Measurements from ENCODE around the gene MAPKAPK5.

MAPKAPK5 gene

DNA sequence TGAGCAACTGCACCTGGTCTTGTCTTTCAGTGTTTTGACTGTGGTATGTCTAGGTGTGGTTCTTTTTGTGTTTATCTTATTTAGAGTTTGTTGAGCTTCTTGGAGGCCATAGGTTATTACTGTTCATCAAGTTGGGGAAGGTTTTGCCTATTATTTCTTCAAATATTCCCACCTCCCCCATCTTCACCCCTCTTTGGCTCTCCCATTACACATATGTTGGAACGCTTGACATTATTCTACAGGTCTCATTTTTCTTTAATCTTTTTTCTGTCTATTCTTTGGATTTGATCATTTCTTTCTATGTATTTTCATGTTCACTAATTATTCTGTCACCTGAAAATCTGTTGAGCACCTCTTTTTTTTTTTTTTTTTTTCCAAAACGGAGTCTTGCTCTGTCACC, 16.2 kb downstream of the MAPKAPK5 start:
- Histone ChIP-seq H3K4me3 (ENCODE audit: low read length) (no peak overlapping the region), H3K4me1 (ENCODE audit: control insufficient read depth, insufficient read depth, low read length) (no peaks in the 10 kb centered on the region; the same call in 1 of the 2 replicates), H3K9me3 (ENCODE audit: control insufficient read depth, insufficient read depth, low read length) (no peaks in the 10 kb centered on the region), H3K27me3 (ENCODE audit: control insufficient read depth, insufficient read depth, low read length) (no peaks in the 10 kb centered on the region), H3K36me3 (ENCODE audit: control insufficient read depth, insufficient read depth, low read length) (no peaks in the 10 kb centered on the region), H3K27ac (ENCODE audit: low read length) (no peak overlapping the region)
- no peak for DNase-seq (ENCODE audit: low read depth, low spot score)
- WGBS (ENCODE audit: insufficient coverage, insufficient read length): no CpG with 5 or more reads among the region's 2 CpGs

DNA sequence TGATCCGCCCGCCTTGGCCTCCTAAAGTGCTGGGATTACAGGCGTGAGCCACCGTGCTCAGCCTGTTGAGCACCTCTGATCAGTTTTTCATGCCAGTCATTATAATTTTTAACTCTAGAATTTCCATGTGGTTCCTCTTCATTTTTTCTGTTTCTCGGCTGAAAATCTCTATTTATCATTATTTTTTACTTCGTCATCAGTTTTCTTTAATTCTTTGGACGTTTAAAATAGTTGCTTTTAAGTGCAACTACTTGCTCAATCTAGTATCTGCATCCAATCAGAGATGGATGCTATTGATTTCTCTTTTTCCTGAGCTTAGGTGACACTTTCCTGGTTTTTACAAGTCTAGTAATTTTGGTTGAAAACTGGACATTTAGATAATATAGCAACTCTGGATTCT, 16.8 kb downstream of the MAPKAPK5 start:
- H3K4me3 ChIP-seq (ENCODE audit: low read length): no peak overlapping the region
- H3K27me3 ChIP-seq (ENCODE audit: control insufficient read depth, insufficient read depth, low read length): no peaks in the 10 kb centered on the region
- 100% methylated on average over 2 of the region's 7 CpGs for WGBS (ENCODE audit: insufficient coverage, insufficient read length)
- no peaks in the 10 kb centered on the region; the same call in 1 of the 2 replicates for H3K4me1 ChIP-seq (ENCODE audit: control insufficient read depth, insufficient read depth, low read length)
- no peaks in the 10 kb centered on the region for H3K9me3 ChIP-seq (ENCODE audit: control insufficient read depth, insufficient read depth, low read length)
- H3K27ac ChIP-seq (ENCODE audit: low read length): no peak overlapping the region
- H3K36me3 ChIP-seq (ENCODE audit: control insufficient read depth, insufficient read depth, low read length): no peaks in the 10 kb centered on the region
- no peak for DNase-seq (ENCODE audit: low read depth, low spot score)

DNA sequence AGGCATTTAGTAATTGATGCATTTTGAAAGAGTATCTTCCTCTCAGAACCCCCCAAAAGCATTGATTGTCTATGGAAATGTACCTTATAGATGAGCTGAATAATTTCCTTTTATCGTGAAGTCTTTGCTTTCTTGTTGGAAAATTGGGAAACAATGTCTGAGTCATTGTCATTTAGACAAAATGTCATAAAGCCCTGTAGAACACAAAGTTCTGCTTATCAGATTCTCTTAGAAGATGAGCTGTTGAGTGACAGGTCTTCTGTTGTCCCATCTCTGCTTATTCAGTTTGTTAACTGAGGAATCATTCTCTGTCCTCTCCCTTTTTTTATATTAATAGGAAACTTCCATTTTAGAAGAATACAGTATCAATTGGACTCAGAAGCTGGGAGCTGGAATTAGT, 22.9 kb downstream of the MAPKAPK5 start:
- H3K4me3 ChIP-seq (ENCODE audit: low read length): no peak overlapping the region
- DNase-seq (ENCODE audit: low read depth, low spot score): no peak
- peaks cover 5% of the 10 kb centered on the region; the same call in 1 of the 2 replicates for H3K4me1 ChIP-seq (ENCODE audit: control insufficient read depth, insufficient read depth, low read length)
- H3K27me3 ChIP-seq (ENCODE audit: control insufficient read depth, insufficient read depth, low read length): no peaks in the 10 kb centered on the region
- no CpG with 5 or more reads among the region's 1 CpG for WGBS (ENCODE audit: insufficient coverage, insufficient read length)
- no peaks in the 10 kb centered on the region for H3K9me3 ChIP-seq (ENCODE audit: control insufficient read depth, insufficient read depth, low read length)
- no peak overlapping the region for H3K27ac ChIP-seq (ENCODE audit: low read length)
- no peaks in the 10 kb centered on the region; the same call in 1 of the 2 replicates for H3K36me3 ChIP-seq (ENCODE audit: control insufficient read depth, insufficient read depth, low read length)

GRCh38 chr12:111867531-111867930, 25.5 kb downstream of the MAPKAPK5 start:
- DNase-seq (ENCODE audit: low read depth, low spot score): no peak
- H3K27me3 ChIP-seq (ENCODE audit: control insufficient read depth, insufficient read depth, low read length): no peaks in the 10 kb centered on the region
- H3K27ac ChIP-seq (ENCODE audit: low read length): peak overlapping the region; percentile 87
- no peak overlapping the region for H3K4me3 ChIP-seq (ENCODE audit: low read length)
- no peaks in the 10 kb centered on the region for H3K9me3 ChIP-seq (ENCODE audit: control insufficient read depth, insufficient read depth, low read length)
- H3K36me3 ChIP-seq (ENCODE audit: control insufficient read depth, insufficient read depth, low read length): peaks cover 6% of the 10 kb centered on the region; the same call in 1 of the 2 replicates
- H3K4me1 ChIP-seq (ENCODE audit: control insufficient read depth, insufficient read depth, low read length): peaks cover 5% of the 10 kb centered on the region; the same call in 1 of the 2 replicates
- no CpG with 5 or more reads among the region's 2 CpGs for WGBS (ENCODE audit: insufficient coverage, insufficient read length)

GRCh38 chr12:111868676-111869588, 26.9 kb downstream of the MAPKAPK5 start:
- Histone ChIP-seq H3K27ac (ENCODE audit: low read length) (no peak overlapping the region), H3K36me3 (ENCODE audit: control insufficient read depth, insufficient read depth, low read length) (peaks cover 6% of the 10 kb centered on the region; the same call in 1 of the 2 replicates), H3K4me3 (ENCODE audit: low read length) (no peak overlapping the region), H3K27me3 (ENCODE audit: control insufficient read depth, insufficient read depth, low read length) (no peaks in the 10 kb centered on the region), H3K9me3 (ENCODE audit: control insufficient read depth, insufficient read depth, low read length) (no peaks in the 10 kb centered on the region), H3K4me1 (ENCODE audit: control insufficient read depth, insufficient read depth, low read length) (peaks cover 5% of the 10 kb centered on the region; the same call in 1 of the 2 replicates)
- peak; percentile 61 for DNase-seq (ENCODE audit: low read depth, low spot score)
- WGBS (ENCODE audit: insufficient coverage, insufficient read length): no CpG with 5 or more reads among the region's 2 CpGs

- Histone ChIP-seq H3K4me1 (ENCODE audit: control insufficient read depth, insufficient read depth, low read length) (peaks cover 5% of the 10 kb centered on the region; the same call in 1 of the 2 replicates), H3K27ac (ENCODE audit: low read length) (no peak overlapping the region), H3K27me3 (ENCODE audit: control insufficient read depth, insufficient read depth, low read length) (no peaks in the 10 kb centered on the region), H3K9me3 (ENCODE audit: control insufficient read depth, insufficient read depth, low read length) (no peaks in the 10 kb centered on the region), H3K36me3 (ENCODE audit: control insufficient read depth, insufficient read depth, low read length) (peaks cover 6% of the 10 kb centered on the region; the same call in 1 of the 2 replicates), H3K4me3 (ENCODE audit: low read length) (no peak overlapping the region)
- no peak for DNase-seq (ENCODE audit: low read depth, low spot score)
- no CpG with 5 or more reads among the region's 1 CpG for WGBS (ENCODE audit: insufficient coverage, insufficient read length)
Observed at GRCh38 chr12:111869671-111870070, 27.6 kb downstream of the MAPKAPK5 start.

DNA sequence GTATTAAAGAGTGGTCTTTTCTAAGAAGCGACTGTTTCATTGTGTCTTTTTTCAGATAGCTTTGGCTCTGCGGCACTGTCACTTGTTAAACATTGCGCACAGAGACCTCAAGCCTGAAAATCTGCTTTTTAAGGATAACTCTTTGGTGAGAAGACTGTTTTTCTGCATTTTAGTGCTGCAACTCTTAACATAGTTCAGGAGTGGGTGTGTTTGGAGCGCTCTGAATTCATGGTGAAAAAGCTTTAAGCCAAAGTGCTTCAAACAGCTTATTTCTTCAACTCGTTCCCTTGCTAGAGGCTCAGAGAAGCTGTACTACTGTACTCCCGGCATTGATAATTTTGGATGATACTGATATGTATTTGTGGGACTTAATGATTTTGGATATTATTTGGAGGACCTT, 28.2 kb downstream of the MAPKAPK5 start:
- Histone ChIP-seq H3K27me3 (ENCODE audit: control insufficient read depth, insufficient read depth, low read length) (no peaks in the 10 kb centered on the region), H3K4me3 (ENCODE audit: low read length) (no peak overlapping the region), H3K27ac (ENCODE audit: low read length) (no peak overlapping the region), H3K36me3 (ENCODE audit: control insufficient read depth, insufficient read depth, low read length) (peaks cover 6% of the 10 kb centered on the region; the same call in 1 of the 2 replicates), H3K4me1 (ENCODE audit: control insufficient read depth, insufficient read depth, low read length) (peaks cover 5% of the 10 kb centered on the region; the same call in 1 of the 2 replicates), H3K9me3 (ENCODE audit: control insufficient read depth, insufficient read depth, low read length) (no peaks in the 10 kb centered on the region)
- no peak for DNase-seq (ENCODE audit: low read depth, low spot score)
- no CpG with 5 or more reads among the region's 6 CpGs for WGBS (ENCODE audit: insufficient coverage, insufficient read length)

DNA sequence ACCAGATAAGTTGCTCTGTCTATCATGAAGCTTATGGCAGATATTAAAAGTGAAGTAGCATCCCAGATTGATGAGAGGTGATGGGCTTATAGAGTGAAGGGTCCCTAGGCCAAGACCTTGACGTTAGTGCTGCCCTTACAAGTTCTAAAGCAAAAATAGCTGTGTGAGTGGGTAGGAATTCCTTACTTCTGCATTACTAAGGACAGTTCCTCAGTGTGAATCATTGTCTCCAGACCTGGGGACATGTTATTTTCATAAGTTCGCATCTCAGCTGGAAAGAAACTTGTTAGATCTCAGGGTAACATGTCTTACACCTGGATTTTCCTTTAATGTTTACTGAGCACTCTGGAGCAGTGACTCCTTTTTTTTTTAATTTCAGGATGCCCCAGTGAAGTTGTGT, 28.7 kb downstream of the MAPKAPK5 start:
- no peak for DNase-seq (ENCODE audit: low read depth, low spot score)
- Histone ChIP-seq H3K4me1 (ENCODE audit: control insufficient read depth, insufficient read depth, low read length) (peaks cover 5% of the 10 kb centered on the region; the same call in 1 of the 2 replicates), H3K9me3 (ENCODE audit: control insufficient read depth, insufficient read depth, low read length) (no peaks in the 10 kb centered on the region), H3K4me3 (ENCODE audit: low read length) (no peak overlapping the region), H3K27ac (ENCODE audit: low read length) (no peak overlapping the region), H3K36me3 (ENCODE audit: control insufficient read depth, insufficient read depth, low read length) (peaks cover 6% of the 10 kb centered on the region; the same call in 1 of the 2 replicates), H3K27me3 (ENCODE audit: control insufficient read depth, insufficient read depth, low read length) (no peaks in the 10 kb centered on the region)
- no CpG with 5 or more reads among the region's 2 CpGs for WGBS (ENCODE audit: insufficient coverage, insufficient read length)

DNA sequence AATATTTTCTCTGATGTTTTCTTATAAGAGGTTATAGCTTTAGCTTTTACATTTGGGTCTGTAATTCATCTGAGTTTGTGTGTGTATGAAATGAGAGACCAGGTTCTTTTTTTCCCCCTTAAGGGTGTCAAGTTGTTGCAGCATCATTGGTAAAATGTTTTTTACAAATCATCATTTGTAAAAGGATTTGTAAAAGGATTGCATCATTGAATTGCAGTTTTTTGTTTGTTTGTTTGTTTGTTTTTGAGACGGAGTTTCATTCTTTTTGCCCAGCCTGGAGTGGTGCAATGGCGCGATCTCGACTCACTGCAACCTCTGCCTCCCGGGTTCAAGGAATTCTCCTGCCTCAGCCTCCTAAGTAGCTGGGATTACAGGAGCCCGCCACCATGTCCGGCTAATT, 31.1 kb downstream of the MAPKAPK5 start:
- no CpG with 5 or more reads among the region's 7 CpGs for WGBS (ENCODE audit: insufficient coverage, insufficient read length)
- H3K9me3 ChIP-seq (ENCODE audit: control insufficient read depth, insufficient read depth, low read length): no peaks in the 10 kb centered on the region
- H3K27me3 ChIP-seq (ENCODE audit: control insufficient read depth, insufficient read depth, low read length): no peaks in the 10 kb centered on the region
- H3K4me1 ChIP-seq (ENCODE audit: control insufficient read depth, insufficient read depth, low read length): 0 out of 2 replicates have a peak, but pooled peaks cover 1% of the 10 kb centered on the region
- no peak for DNase-seq (ENCODE audit: low read depth, low spot score)
- H3K27ac ChIP-seq (ENCODE audit: low read length): no peak overlapping the region
- peaks cover 6% of the 10 kb centered on the region; the same call in 1 of the 2 replicates for H3K36me3 ChIP-seq (ENCODE audit: control insufficient read depth, insufficient read depth, low read length)
- no peak overlapping the region for H3K4me3 ChIP-seq (ENCODE audit: low read length)

- Histone ChIP-seq H3K4me1 (ENCODE audit: control insufficient read depth, insufficient read depth, low read length) (no peaks in the 10 kb centered on the region), H3K27me3 (ENCODE audit: control insufficient read depth, insufficient read depth, low read length) (no peaks in the 10 kb centered on the region), H3K9me3 (ENCODE audit: control insufficient read depth, insufficient read depth, low read length) (no peaks in the 10 kb centered on the region), H3K27ac (ENCODE audit: low read length) (no peak overlapping the region), H3K4me3 (ENCODE audit: low read length) (no peak overlapping the region), H3K36me3 (ENCODE audit: control insufficient read depth, insufficient read depth, low read length) (peaks cover 25% of the 10 kb centered on the region; the same call in 1 of the 2 replicates)
- DNase-seq (ENCODE audit: low read depth, low spot score): no peak
- no CpG with 5 or more reads among the region's 1 CpG for WGBS (ENCODE audit: insufficient coverage, insufficient read length)
Observed at GRCh38 chr12:111881716-111882115, 39.7 kb downstream of the MAPKAPK5 start.

Data from iPS DF 6.9 (cell line).